Measurements from ENCODE around the gene APOL5.

DNA sequence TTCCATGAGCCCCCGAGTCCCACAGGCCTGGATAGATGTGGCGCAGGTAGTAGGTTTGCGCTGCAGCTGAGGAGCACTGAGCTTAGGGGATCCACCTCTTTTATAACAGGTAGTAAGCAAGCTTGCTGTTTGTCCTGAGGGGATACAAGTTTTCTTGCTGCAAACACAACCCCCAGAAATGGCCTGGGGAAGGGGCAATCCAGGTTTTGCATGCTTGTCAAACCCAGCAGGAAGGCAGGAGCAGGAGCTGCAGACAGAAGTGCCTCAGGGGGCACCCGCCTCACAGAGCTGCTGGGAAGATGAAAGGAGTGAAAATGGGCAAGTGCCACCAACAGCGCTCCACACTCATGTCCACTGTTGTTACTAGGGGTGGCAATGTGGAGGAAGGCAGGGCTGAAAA is 18.5 kb downstream of the APOL5 start:
- TF ChIP-seq, protein P1, sequence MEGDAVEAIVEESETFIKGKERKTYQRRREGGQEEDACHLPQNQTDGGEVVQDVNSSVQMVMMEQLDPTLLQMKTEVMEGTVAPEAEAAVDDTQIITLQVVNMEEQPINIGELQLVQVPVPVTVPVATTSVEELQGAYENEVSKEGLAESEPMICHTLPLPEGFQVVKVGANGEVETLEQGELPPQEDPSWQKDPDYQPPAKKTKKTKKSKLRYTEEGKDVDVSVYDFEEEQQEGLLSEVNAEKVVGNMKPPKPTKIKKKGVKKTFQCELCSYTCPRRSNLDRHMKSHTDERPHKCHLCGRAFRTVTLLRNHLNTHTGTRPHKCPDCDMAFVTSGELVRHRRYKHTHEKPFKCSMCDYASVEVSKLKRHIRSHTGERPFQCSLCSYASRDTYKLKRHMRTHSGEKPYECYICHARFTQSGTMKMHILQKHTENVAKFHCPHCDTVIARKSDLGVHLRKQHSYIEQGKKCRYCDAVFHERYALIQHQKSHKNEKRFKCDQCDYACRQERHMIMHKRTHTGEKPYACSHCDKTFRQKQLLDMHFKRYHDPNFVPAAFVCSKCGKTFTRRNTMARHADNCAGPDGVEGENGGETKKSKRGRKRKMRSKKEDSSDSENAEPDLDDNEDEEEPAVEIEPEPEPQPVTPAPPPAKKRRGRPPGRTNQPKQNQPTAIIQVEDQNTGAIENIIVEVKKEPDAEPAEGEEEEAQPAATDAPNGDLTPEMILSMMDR (IDR thresholded peaks at IDR 0.05; ENCODE audit: low read depth, low read length, missing input control): no peak
- TF ChIP-seq JUND (IDR thresholded peaks at IDR 0.05): no peak
